Fibroblast of the aortic adventitia (primary cell): Measurements from ENCODE around the gene BLOC1S2. TPM values are rescaled to one million over a fixed set of nuclear protein-coding genes. Genes with fewer than 3 reads are reported as not detected.

Experiments
- DNase-seq: peaks from one replicate; pipeline ENCODE4 v3.0.0-alpha.2; 2010; ENCODE audit warnings: low read depth
- H3K4me3 ChIP-seq: 2 replicates; pipeline ENCODE4 v1.5.1; 2011; ENCODE audit warnings: low read depth, mild to moderate bottlenecking, control low read depth, low read length, moderate library complexity
- total RNA-seq: library from RNA; depleted of rRNA; stranded (reverse); fragments of >200 nt; gene quantifications from 2 replicates; pipeline ENCODE4 v1.2.3, GENCODE V29; 2012; ENCODE audit warnings: low replicate concordance
- TF ChIP-seq, protein P1 (sequence below): IDR thresholded peaks from 2 replicates; pipeline ENCODE4 v1.5.1; 2011; ENCODE audit warnings: mild to moderate bottlenecking, low read length, control low read depth, inconsistent platforms; ENCODE audit not compliant: insufficient read depth

BLOC1S2 gene
- total RNA-seq = 56.8 and 68.8 TPM in 2 replicates

DNA sequence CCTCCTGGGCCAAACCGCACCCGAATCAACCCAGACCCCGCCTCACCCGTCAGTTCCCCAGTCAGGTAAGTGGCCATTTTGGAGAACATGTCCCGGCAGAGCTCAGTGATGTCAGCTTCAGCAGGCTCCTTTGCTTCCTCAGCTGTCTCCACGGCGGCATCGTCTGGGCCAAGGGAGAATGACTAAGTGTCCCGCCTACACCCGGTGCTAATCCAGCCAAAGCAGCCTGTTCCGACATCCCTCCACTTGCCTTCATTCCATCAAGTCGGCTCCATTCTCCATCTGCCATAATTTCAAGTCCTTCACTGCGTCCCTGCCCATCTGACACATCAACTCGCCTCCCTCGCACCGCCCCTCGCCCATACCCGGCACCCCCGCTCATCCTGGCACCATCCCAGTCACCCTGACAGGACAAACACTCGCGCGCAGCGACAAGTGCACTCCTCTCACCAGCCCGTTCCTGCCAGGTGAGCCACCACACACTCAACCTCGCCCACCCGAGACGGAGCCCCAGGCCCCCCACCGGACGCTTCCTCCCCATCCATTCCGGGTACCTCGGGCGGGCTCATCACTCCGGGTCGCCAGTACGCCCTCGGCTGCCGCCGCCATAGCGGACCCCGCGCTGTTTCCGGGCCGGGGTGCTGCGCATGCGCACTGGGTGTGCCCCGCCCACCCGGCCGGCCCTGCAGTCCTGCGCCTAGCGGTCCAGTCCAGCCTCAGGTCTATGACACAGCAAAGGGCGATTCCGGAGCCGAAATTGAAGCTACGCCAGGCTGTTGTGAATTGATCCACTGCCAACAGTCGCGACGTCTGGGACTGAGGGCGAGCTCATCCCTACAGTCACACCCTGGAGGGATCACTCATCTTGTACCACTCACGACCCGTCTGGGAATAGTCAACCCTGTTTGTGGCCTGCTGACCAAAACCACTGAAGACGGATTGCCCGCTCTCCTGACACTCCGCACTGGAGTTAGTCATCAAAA is at the start of gene BLOC1S2:
TSS of gene BLOC1S2 (minus strand) at position 630 of the 983 bp plus-strand sequence. CDS start at position 609, 21 bp downstream.
- H3K4me3 ChIP-seq = peak within 1 kb of the TSS; percentile 95
- TF ChIP-seq, protein P1, sequence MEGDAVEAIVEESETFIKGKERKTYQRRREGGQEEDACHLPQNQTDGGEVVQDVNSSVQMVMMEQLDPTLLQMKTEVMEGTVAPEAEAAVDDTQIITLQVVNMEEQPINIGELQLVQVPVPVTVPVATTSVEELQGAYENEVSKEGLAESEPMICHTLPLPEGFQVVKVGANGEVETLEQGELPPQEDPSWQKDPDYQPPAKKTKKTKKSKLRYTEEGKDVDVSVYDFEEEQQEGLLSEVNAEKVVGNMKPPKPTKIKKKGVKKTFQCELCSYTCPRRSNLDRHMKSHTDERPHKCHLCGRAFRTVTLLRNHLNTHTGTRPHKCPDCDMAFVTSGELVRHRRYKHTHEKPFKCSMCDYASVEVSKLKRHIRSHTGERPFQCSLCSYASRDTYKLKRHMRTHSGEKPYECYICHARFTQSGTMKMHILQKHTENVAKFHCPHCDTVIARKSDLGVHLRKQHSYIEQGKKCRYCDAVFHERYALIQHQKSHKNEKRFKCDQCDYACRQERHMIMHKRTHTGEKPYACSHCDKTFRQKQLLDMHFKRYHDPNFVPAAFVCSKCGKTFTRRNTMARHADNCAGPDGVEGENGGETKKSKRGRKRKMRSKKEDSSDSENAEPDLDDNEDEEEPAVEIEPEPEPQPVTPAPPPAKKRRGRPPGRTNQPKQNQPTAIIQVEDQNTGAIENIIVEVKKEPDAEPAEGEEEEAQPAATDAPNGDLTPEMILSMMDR = peak; percentile 28
- DNase-seq = peak; percentile 92

DNA sequence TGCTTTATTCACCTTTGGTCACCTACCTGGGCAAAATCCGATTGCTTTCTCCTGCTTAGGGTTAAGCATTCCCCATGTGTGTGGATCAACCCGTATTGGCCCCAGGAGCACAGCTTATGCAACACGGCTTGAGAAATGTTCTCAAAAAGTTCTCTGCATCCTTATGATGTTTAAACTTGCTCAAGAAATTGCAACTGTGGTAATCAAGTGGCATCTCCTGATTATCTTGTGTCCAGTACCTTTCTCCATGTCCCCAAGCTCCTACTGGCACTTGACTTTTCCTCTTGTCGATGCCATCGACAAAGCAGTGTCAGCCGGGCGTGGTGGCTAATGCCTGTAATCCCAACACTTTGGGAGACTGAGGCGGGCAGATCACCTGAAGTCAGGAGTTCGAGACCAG is 48.3 kb upstream of the BLOC1S2 start:
- DNase-seq = no peak
- H3K4me3 ChIP-seq = no peak overlapping the region
- TF ChIP-seq, protein P1 = no peak

DNA sequence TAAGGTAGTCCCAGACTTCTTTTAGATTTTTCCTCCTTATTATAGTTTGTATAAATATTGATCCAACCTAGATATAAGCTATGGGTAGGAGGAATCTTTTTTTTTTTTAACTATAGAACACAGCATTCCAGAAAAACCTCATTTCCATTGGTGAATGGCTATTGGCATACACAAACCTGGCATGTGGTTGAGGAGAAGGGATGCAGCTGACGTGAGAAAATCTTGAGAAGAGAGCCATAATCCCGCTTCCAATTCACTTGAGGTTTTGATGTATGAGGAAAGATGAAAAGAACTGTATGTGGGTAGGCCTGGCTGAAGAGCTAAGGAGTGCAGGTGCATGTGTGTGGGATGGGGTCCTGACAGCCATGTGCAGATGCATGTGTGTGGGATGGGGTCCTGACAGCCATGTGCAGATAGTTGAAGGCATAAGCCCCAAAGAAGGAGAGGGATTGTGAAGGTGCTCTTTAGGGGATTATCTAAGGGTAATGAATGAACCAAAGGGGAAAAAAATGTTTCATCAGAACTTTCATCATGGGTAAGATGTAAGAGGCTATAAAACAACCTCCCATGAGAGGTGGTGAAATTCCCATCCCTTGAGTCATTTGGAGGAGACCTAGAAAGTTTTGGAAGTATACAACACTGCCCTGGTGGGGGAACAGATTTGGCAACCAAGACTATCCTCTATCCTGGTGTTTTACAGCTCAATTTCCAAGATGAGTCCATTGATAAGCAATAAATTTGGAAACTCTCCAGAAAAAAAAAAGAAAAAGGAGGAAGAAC is 47.4 kb upstream of the BLOC1S2 start:
- peak; percentile 57 for DNase-seq
- no peak overlapping the region for H3K4me3 ChIP-seq
- TF ChIP-seq, protein P1 = no peak

GRCh38 chr10:100333106-100333505 is 46.6 kb upstream of the BLOC1S2 start:
- TF ChIP-seq, protein P1 = no peak
- H3K4me3 ChIP-seq = no peak overlapping the region
- no peak for DNase-seq

GRCh38 chr10:100330079-100330478 is 43.6 kb upstream of the BLOC1S2 start, which contains the start of gene PKD2L1:
Gene PKD2L1 (minus strand): TSS chr10:100330228. CDS start chr10:100330103, 125 bp downstream.
- TF ChIP-seq, protein P1 = no peak
- no peak within 1 kb of the TSS for H3K4me3 ChIP-seq

GRCh38 chr10:100328198-100328597 is 41.7 kb upstream of the BLOC1S2 start:
- TF ChIP-seq, protein P1 = no peak
- DNase-seq = no peak
- H3K4me3 ChIP-seq = no peak overlapping the region

More at GRCh38 chr10:100330079-100330478, 43.6 kb upstream of the BLOC1S2 start, which contains the start of gene PKD2L1:
- no peak for DNase-seq
